G401 (cell line): ENCODE data around the gene BBX. TPM values are rescaled to one million over a fixed set of nuclear protein-coding genes. Genes with fewer than 3 reads are reported as not detected.
A peak's percentile ranks its signal among the peaks of the same experiment; 100 is the strongest.

Source experiments
- DNase-seq: peaks from one replicate; pipeline ENCODE4 v3.0.0-alpha.2; 2015; ENCODE audit warnings: low spot score
- in situ Hi-C: cut with HindIII; loops from 2 replicates; pipeline ENCODE4 v1.10.0; 2016; ENCODE audit warnings: low sequenced_read_pairs, mixed read lengths
- total RNA-seq: library from RNA; depleted of rRNA; stranded (reverse); fragments of >200 nt; shearing (Covaris generic); gene quantifications from 2 replicates; pipeline ENCODE4 v1.2.3, GENCODE V29; 2014

Gene BBX
- total RNA-seq, 1 experiment from 2014 or later = 0.10 TPM

- no peak for DNase-seq
- in situ Hi-C loops = no loop called here
These were observed 245.3 kb downstream of the BBX start for GRCh38 chr3:107767897-107768605.

- in situ Hi-C loops = no loop called here
- DNase-seq = no peak
These were observed 247.1 kb downstream of the BBX start for GRCh38 chr3:107769882-107770281.

- no peak for DNase-seq
- in situ Hi-C loops = no loop called here
These were observed 249.3 kb downstream of the BBX start for GRCh38 chr3:107772016-107772415.

GRCh38 chr3:107775974-107776373 is 253.2 kb downstream of the BBX start:
- in situ Hi-C loops = no loop called here

GRCh38 chr3:107781253-107781652 is 258.5 kb downstream of the BBX start:
- no peak for DNase-seq
- in situ Hi-C loops = no loop called here

More at GRCh38 chr3:107775974-107776373, 253.2 kb downstream of the BBX start:
- no peak for DNase-seq

GRCh38 chr3:107782054-107782453 is 259.3 kb downstream of the BBX start:
- no peak for DNase-seq
- in situ Hi-C loops = no loop called here

GRCh38 chr3:107790612-107791011 is 267.9 kb downstream of the BBX start:
- in situ Hi-C loops = no loop called here
- DNase-seq = no peak

GRCh38 chr3:107791027-107791426 is 268.3 kb downstream of the BBX start:
- in situ Hi-C loops = no loop called here
- no peak for DNase-seq

- no peak for DNase-seq
- in situ Hi-C loops = no loop called here
These were observed 268.7 kb downstream of the BBX start for GRCh38 chr3:107791450-107791849.

- in situ Hi-C loops = no loop called here
- DNase-seq = no peak
These were observed 272.1 kb downstream of the BBX start for GRCh38 chr3:107794664-107795443.

GRCh38 chr3:107795514-107796094 is 272.8 kb downstream of the BBX start:
- in situ Hi-C loops = no loop called here
- DNase-seq = no peak

GRCh38 chr3:107796791-107797190 is 274.0 kb downstream of the BBX start:
- DNase-seq = peak; percentile 16
- in situ Hi-C loops = no loop called here

- DNase-seq = no peak
- in situ Hi-C loops = no loop called here
These were observed 274.8 kb downstream of the BBX start for GRCh38 chr3:107797586-107797985.

GRCh38 chr3:107798381-107798780 is 275.6 kb downstream of the BBX start:
- peak; percentile 59 for DNase-seq
- in situ Hi-C loops = no loop called here

- in situ Hi-C loops = no loop called here
- no peak for DNase-seq
These were observed 277.9 kb downstream of the BBX start for GRCh38 chr3:107800710-107801109.

GRCh38 chr3:107803170-107803569 is 280.4 kb downstream of the BBX start:
- DNase-seq = no peak
- in situ Hi-C loops = no loop called here

- no peak for DNase-seq
- in situ Hi-C loops = no loop called here
These were observed 283.3 kb downstream of the BBX start for GRCh38 chr3:107806021-107806420.

- no peak for DNase-seq
- in situ Hi-C loops = no loop called here
These were observed 283.8 kb downstream of the BBX start for GRCh38 chr3:107806536-107806935.

GRCh38 chr3:107810171-107811071 is 287.7 kb downstream of the BBX start:
- no peak for DNase-seq
- in situ Hi-C loops = no loop called here
